ENCODE results near the gene SEMA3B.
A peak's percentile ranks its signal among the peaks of the same experiment; 100 is the strongest.
"Not testable (repeated sequence)": the region's sequence is repeated elsewhere in the genome, so short reads cannot be mapped to it uniquely, and the experiment has no call there.

SEMA3B gene

GRCh38 chr3:50294089-50294488, 25.1 kb downstream of the SEMA3B start:
- DNase-seq (ENCODE audit: low read depth): no peak

DNA sequence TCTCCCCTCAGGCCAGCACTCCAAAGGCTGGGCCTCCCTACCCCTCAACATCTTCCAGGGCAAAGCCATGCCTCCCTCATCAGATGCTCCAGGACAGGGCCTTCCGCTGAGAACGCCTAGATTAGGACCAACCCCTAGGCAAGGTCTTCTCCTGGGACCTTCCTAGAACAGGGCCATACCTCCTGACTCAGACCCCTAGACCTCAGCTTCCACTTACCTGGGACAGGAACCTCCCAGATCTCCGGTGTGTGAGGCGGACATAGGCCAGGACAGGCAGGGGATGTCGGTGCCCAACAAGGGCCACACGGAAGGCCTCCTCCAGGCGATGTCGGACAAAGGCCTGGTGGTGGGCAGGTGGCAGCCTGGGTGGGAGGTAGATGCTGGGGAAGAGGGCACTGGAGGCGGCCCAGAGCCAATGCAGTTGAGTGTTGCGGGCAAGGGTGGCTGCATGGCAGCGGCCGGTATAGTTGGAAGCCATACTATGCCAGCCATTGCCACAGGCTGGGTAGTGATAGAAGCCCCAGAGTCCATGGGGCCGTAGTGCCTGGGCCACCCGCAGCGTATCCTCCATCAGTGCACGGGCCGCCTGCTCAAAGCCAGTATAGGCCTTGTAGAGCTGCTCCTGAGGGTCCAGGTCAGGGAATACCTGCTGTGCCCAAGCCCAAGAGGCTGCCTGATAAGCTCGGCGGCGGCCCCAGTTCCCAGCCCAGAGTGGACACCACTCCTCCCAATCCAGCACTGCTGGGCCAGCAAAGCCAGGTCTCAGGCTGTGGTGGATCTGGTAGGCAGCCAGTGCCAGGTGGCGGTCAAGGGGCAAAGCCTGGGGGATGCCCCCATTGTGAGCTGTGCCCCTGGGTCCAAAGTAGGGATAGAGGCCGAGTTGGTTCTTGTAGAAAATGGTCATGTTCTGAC, 25.8 kb downstream of the SEMA3B start:
- no peak for DNase-seq (ENCODE audit: low read depth)

DNA sequence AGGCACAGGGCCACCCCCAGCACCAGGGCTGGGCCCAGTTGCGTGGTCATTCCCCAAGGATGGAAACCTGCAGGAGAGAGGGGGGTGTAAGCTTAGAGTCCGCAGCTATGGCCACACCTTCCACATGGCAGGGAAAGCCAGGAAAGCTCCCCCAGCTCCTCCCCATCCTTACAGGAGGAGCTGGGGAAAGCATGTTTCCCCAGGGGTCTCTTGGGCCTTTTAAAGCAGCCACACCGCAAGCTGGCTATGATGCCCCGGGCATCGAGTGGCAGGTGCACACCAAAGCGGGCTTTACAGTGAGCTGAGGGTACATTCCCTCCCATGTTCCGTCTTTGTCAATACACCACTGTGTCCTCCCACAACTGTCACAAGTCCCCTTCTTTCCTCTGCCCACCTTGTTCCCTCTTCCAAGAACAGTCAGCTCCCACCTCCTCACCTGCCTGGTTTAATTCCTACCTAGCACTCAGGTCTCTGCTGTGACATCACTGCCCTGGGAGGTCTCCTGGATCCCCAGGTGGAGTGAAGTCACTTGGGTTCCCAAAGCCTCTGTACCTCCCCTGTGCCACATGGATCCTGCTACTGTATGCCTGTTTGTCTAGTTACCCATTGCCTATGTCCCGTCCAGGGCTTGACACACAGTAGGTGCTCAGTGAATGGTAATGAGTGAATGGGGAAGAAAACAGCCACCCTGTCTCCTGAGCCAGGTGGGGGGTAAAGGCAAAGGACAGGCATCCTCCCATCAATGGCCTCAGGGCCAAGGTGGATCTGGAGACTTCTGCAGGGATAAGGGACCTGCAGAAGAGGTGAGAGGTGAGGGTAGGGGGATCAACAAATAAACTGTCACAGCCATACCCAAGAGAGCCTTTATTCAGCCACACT, 26.8 kb downstream of the SEMA3B start:
- DNase-seq (ENCODE audit: low read depth): no peak

DNA sequence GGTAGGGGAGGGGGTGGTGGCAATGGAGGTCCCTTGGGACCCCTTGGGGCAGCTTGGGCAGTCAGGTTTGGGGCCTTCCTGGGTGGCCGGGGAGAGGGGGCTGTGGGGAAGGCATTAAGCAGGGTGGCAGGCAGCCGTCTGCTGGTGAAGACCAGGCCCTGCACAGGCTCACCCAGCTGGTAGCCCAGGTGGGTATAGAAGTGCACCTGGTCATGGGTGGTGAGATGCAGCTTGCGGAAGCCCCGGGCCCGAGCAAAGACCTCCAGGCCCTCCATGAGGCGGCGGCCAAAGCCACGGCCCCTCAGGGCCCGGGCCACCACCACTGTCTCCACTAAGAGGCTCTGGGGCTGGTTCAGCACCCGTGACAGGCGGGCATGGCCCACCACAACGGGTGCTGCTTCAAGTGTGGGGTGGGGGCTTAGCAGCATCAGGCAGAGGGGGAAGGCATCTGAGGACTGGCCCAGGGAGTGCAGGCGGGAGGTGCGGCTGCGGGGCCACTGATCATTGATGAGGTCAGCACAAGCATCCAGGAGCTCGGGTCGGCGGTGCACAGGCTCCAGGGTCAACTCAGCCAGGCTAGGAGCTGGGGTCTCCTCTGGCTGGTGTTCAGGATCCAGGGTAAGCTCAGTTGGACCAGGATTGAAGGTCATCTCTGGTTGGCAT, 27.9 kb downstream of the SEMA3B start:
- no peak for DNase-seq (ENCODE audit: low read depth)

DNA sequence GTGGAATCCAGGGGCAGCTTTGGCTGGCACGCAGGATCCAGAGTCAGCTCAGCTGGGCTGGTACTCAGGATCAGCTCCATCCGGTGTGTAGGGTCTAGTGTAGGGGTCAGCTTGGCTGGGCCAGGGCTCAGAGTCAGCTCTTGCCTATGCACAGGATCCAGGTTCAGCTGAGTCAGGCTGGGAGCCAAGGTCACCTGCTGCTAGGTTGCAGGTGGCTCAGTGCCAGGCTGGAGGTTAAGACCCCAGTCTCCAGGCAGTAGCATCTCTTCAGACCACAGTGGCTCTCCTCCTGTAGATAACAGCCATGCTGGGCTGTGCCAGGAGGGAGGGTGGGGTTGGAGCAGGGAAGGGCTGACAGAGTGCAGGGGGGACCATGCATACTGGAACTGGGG, 28.4 kb downstream of the SEMA3B start:
- DNase-seq (ENCODE audit: low read depth): no peak

DNA sequence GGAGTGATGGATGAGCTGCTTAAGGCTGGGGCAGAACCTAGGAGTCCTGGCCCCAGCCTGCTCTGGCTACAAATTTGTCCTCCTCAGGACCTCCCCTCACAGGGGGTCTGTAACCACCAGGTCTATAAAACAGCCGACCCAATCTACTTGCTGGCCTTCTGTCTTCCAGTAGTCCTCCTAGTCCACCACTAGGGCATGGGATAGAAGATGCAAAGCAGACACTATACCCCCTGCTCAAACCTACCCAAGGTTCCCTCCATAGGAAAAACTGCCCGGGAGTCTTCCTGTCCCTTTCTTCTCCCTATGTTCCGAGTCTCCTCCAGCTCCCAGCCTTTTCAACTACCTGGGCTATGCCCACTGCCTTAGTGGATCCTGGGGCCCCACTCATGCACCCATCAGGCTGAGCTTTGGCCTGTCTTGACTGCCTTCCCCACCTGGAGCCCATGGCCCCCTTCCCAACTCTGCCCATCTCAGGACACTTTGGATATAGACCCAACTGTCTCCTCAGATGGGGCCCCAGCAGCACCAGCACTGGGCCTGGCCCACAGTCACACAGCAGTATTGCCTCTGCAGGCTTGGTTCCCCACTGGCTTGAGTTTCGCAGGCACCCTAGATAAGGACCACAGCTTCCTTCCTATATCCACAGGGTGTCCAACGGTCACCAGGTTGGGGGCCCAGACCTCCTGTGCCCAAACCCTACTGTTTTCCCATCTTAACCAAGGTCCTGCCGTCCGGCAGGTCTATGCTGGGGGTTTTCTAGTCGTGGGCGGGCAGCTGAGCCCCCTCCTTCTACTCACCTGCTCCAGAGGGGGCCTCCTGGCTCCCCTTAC, 29.2 kb downstream of the SEMA3B start:
- no peak for DNase-seq (ENCODE audit: low read depth)

DNA sequence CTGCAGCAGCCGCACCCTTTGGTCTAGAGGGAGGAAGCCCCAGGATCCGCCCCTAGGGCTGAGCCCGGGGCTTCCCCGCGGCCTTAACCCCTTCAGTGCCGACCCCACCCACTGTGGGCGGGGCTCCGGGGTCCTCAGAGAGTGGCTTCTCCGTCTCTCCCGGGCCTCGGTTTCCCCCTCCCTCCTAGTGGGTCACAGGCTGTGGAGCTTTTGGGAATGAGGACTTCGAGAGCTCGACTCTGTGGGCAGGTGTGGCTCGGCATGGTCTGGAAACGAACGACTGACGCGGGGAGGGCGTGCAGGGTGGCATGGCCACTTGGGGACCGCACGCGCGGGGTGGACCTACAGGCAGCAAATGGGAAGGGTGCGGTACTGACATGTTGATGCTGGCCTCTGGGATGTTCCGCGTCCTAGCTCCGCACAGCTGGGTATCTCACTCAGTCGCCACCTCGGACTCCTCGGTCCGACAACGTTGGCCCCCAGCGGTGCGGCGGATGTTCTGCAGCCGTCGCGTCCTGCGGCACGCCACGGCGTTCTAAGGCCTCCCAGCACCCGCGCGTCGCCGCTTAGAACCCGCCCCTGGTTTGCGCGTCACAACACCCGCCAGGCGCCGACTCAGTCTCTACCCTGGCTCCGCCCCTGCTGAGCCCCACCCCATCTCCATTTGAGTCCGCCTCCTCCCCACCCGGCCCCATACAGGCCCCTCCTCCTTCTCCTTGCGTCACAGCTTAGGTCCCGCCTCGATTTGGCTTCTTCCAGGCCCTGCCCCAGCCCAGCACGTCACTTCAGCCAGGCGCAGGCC, 30.1 kb downstream of the SEMA3B start, which contains the start of the genes HYAL3 and NAA80:
HYAL3 (minus strand) TSS at position 570 of the 802 bp plus-strand sequence. CDS start 3,803 bp downstream, outside the sequence.
NAA80 (minus strand) TSS at position 570 of the 802 bp plus-strand sequence. CDS start 1,942 bp downstream, outside the sequence.
- peak; percentile 99 for DNase-seq (ENCODE audit: low read depth)

- no peak for DNase-seq (ENCODE audit: low read depth)
These were observed 30.6 kb downstream of the SEMA3B start for GRCh38 chr3:50299638-50299928.

DNA sequence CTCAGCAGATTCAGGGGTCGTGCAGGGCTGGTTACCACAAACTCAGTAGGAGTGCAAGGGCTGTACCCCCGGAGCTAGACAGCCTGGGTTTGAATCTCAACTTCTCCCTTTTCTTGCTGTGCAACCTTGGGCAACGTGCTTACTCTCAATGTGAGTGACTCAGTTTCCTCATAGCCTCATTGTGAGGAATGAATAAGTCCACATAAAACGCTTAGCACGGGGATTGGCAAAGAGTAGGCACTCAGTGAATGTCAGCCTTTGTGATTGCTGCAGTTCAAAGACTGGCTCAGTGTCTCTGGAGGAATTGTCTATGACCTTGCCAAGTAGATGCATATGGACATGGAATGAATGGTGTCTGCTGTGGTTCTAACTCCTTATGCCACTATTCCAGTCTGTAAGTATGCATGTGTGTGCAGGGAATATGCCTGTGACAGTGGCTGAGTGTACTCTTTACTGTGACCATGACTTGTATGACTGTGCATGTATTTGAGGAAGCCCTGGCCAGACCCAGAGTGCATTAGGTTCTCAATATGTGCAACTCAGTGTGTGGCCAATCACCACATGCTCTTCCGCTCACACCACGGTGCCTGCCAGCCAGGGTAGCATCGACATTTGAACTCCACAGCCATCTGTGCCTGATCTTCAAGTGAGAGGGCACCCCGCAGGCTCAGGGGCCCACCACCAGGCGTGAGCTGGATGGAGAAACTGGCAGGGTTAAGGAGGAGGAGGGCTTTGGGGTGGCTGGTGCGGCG, 31.2 kb downstream of the SEMA3B start:
- DNase-seq (ENCODE audit: low read depth): no peak

- DNase-seq (ENCODE audit: low read depth): no peak
These were observed 31.8 kb downstream of the SEMA3B start for GRCh38 chr3:50300681-50301254.

- no peak for DNase-seq (ENCODE audit: low read depth)
These were observed 33.4 kb downstream of the SEMA3B start for GRCh38 chr3:50302095-50303012.

GRCh38 chr3:50303013-50303815, 34.3 kb downstream of the SEMA3B start, which contains the start of gene HYAL1:
TSS of gene HYAL1 (minus strand) at chr3:50303574. CDS start at chr3:50302956, 618 bp downstream.
- no peak for DNase-seq (ENCODE audit: low read depth)

GRCh38 chr3:50304601-50305000, 35.7 kb downstream of the SEMA3B start:
- DNase-seq (ENCODE audit: low read depth): no peak

DNA sequence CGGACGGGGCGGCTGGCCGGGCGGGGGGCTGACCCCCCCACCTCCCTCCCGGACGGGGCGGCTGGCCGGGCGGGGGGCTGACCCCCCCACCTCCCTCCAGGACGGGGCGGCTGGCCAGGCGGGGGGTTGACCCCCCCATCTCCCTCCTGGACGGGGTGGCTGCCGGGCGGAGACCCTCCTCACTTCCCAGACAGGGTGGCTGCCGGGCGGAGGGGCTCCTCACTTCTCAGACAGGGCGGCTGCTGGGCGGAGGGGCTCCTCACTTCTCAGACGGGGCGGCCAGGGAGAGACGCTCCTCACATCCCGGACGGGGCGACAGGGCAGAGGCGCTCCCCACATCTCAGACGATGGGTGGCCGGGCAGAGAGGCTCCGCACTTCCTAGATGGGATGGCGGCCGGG, 43.1 kb downstream of the SEMA3B start:
- not testable (repeated sequence) for DNase-seq (ENCODE audit: low read depth)

DNA sequence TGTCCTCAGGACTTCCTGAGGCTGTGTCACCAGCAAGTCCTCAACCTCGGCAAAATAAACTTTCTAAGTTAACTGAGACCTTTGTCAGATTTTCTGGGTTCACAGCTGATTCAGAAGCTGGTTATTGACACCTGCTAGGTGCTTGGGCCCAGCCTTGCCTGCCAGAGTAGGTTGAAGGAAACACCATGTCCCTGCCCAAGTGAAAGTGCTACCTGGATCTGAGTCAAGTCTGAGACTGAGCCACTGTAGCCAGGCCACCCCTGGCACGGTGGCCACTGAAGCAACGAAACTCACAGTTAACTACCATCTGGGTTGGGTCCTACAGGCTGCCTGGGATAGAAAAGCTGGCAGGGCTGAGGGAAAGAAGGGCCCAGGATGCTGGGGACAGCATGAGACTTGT, 45.4 kb downstream of the SEMA3B start:
- no peak for DNase-seq (ENCODE audit: low read depth)

GRCh38 chr3:50314816-50315215, 45.9 kb downstream of the SEMA3B start:
- no peak for DNase-seq (ENCODE audit: low read depth)

DNA sequence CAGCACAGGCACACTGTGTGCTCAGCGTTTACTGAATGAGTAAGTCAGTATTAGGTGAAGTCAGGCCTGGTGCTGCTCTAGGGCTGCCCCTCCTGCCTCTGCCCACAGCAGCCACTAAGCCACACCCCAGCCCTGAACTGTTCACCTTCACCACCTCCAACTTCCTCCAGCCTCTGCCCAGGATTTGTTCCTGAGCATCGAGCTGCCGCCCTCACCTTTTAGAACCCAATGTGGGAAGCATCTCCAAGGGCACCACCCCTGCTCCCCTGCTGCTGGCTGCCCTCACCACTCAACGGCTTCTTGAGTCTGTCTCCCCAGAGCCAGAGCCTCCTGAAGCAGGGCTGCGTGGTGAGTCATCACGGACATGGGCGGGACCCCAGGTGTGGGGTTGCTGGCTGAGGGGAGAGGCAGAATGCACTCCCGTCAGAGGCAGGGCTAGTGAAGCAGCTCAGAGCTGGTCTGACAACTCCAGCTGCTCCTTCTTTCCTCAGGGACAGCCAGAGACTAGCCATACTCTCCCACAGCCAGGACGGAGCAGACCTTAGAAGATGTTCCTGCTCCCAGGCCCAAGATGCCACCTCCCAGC, 47.8 kb downstream of the SEMA3B start:
- no peak for DNase-seq (ENCODE audit: low read depth)
